Inflammatory macrophage treated with lipopolysaccharide for 4 hours (primary cell): ENCODE measurements around the gene NRG3.
"Not testable (repeated sequence)": the region's sequence is repeated elsewhere in the genome, so short reads cannot be mapped to it uniquely, and the experiment has no call there.

Experiments
- DNase-seq: peaks from one replicate; pipeline ENCODE4 v3.0.0-alpha.2; 2020

Gene NRG3

GRCh38 chr10:81963606-81964005, 88.6 kb downstream of the NRG3 start:
- no peak for DNase-seq

DNA sequence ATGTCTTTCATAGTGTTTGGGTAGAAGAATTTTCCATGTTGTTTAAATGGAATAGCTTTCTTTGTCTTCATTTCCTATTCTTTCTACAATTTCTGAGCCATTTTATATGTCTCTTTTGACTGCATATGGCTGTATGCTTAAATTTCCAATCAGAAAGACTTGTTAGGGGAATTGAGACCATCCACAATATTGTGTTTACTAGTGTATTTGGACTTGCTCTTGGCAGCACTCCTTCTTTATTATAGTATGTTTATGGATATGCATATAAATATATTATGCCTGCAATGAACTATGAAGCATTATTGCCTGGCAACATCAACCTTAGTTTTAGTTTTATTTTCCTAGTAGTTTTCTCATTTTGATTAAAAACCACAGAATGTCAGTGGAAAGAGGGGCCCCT, 92.7 kb downstream of the NRG3 start:
- no peak for DNase-seq

GRCh38 chr10:81969136-81969535, 94.1 kb downstream of the NRG3 start:
- no peak for DNase-seq

- DNase-seq = no peak
Measured at GRCh38 chr10:81978238-81978637, 103.2 kb downstream of the NRG3 start.

GRCh38 chr10:81981724-81982123, 106.7 kb downstream of the NRG3 start:
- DNase-seq = no peak

DNA sequence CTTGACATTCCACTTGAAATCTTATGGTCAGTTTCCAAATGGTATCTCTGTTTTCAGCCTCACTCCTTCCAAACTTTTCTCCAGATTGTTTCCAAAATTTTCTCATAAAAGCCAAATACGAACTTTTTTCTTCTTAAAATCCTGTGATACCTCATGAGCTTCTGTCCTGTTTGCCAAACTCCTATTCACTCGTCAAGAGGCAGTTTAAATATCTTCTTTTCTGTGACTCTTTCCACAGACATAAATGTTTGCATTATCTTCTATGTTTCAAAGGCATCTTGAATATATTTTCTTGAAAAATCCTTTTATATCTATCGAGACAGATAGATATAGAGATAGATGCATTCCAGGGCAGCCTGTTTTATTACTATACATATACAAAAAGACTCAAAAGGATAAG, 109.4 kb downstream of the NRG3 start:
- DNase-seq = no peak

GRCh38 chr10:81995254-81995653, 120.3 kb downstream of the NRG3 start:
- DNase-seq = no peak

GRCh38 chr10:81996927-81997326, 121.9 kb downstream of the NRG3 start:
- DNase-seq = no peak

GRCh38 chr10:82020999-82021398, 146.0 kb downstream of the NRG3 start:
- no peak for DNase-seq

- DNase-seq = no peak
Measured at GRCh38 chr10:82027711-82028110, 152.7 kb downstream of the NRG3 start.

- no peak for DNase-seq
Measured at GRCh38 chr10:82037076-82037475, 162.1 kb downstream of the NRG3 start.

DNA sequence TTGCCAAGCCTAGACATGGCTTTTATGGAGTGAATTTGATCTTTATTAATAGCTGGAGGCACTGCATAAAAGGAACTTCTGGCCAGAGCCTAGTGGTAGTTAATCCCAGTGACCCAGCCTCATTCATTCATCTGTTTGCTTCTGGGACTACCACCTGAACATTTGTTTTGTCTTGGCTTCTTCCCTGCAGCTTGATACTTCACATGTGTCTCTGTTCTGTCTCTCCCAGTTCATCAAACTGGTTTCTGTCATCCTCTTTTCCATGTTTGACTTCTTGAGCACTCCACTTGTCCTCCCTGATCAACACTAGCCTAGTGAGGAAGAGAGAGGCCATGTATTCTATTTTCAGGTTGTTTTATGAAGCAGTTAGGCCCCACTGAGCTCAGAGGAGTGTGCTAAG, 163.6 kb downstream of the NRG3 start:
- DNase-seq = no peak

DNA sequence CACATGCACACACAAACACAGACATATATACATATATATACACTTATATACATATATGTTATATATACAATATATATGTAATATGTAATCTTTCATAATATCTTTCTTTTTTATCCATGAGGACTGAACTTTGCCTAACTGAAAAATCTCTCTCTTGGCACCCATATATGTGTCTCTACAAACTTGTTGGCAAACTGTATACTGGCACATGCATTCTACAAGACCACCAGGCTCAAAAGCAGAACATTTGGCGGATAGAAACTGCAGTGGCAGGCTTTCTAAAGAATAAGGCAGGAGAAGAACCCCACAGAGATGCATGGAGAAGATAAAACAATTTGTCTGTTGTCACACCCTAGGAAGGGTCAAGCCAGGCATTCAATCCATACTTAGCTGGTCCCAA, 165.3 kb downstream of the NRG3 start:
- no peak for DNase-seq

GRCh38 chr10:82041018-82041417, 166.0 kb downstream of the NRG3 start:
- no peak for DNase-seq

- no peak for DNase-seq
Measured at GRCh38 chr10:82056391-82056790, 181.4 kb downstream of the NRG3 start.

- not testable (repeated sequence) for DNase-seq
Measured at GRCh38 chr10:82067192-82067591, 192.2 kb downstream of the NRG3 start.

GRCh38 chr10:82068501-82068900, 193.5 kb downstream of the NRG3 start:
- no peak for DNase-seq

GRCh38 chr10:82071231-82071630, 196.2 kb downstream of the NRG3 start:
- DNase-seq = no peak

DNA sequence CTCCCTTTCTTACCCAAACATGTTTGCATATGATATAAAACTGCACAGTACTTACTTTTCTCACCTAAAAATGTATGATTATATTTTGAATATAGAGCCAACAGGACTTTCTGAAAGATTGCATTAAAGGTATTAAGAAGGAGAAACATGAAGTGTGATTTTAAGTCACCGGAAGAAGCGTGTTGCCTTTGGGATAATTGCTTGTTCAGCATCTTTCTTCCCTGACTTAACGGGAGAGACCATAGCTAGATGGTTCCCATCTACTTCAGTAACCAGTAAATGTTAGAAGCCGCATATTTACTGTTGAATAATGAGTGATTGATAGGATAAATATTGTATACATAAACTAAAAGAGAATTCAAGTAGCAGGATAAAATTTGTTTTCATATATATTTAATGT, 197.1 kb downstream of the NRG3 start:
- DNase-seq = no peak

- DNase-seq = no peak
Measured at GRCh38 chr10:82075605-82076004, 200.6 kb downstream of the NRG3 start.

GRCh38 chr10:82084496-82084895, 209.5 kb downstream of the NRG3 start:
- DNase-seq = no peak

GRCh38 chr10:82084904-82085303, 209.9 kb downstream of the NRG3 start:
- DNase-seq = no peak

DNA sequence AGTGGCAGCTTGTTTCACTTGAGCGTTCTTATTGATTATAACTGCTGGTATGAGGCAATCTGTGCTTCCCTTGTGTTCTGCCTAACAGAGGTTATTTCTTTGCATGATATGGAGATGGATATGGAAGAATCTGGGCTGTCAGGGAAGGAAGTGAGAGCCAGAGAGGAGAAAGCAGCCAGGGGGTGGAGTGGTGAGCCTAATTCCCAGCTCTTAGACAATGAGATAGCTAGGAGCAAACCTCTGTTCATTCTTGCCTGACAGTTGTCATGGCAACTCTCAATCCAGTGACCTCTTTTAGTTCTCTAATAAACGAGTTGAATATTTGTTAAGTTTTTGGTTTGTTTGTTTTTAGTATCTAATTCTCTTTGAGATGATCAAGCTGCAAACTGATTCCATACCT, 214.3 kb downstream of the NRG3 start:
- no peak for DNase-seq

GRCh38 chr10:82091413-82091812, 216.4 kb downstream of the NRG3 start:
- DNase-seq = no peak

GRCh38 chr10:82092111-82092510, 217.1 kb downstream of the NRG3 start:
- DNase-seq = no peak

DNA sequence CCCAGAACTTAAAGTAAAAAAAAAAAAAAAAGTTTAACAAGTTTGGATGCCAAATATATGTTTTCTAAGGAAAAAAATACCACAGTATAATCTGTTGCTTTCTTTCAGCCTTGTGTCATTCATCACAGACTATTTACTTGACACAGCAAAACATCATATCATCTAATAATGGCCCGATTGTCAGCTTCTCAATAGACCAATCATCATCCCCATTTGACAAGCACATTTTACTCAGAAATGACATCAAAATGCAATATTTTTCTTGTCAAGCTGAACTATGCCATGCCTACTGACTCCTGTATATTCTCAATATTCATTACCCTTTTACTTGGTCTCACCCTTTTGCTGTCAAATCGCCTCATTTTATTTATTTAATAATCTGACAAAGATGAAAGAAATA, 249.7 kb downstream of the NRG3 start:
- no peak for DNase-seq
